Retinal pigment epithelial cell (primary cell): ENCODE results near the gene DGCR8.

Experiments
- DNase-seq: peaks from one replicate; pipeline ENCODE4 v3.0.0-alpha.2; 2010; ENCODE audit warnings: low read depth
- H3K4me3 ChIP-seq: 2 replicates; pipeline ENCODE4 v1.5.1; 2011; ENCODE audit warnings: mild to moderate bottlenecking, low read length, control low read depth, moderate library complexity
- CTCF ChIP-seq: conservative IDR thresholded peaks from 2 replicates; pipeline ENCODE4 v1.5.1; 2011; ENCODE audit warnings: low read depth, low read length, control low read depth, inconsistent platforms

Gene DGCR8

DNA sequence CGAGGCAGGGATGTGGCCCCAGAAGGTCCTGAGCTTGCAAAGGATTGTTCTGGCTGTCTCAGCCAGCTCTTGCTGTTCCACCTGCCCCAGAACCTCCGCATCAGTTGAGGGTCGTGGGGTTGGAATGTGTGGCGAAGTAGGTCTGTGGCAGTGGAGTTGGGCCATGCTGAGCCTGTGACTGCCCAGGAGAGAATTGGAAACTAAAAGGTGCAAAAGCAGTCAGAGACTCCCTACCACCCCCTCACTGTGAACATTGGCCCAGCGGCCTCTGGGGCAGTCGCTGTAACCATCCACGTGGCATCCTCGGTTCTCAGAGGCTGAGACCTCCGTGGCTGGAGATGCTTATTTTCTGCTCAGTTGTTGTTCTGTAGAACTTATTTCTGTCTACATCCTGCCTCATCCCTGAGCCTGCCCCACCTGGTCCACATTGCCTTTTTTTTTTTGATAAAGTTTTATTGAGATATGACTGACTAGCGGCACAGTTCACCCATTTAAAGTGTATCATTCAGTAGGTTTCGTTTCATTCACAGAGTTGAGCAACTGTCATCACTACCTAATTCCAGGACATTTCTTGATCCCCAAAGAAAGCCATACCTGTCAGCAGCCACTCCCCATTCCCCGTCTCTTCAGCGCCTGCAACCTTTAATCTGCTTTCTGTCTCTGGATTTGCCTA lies 22.3 kb upstream of the DGCR8 start:
- DNase-seq: no peak
- TF ChIP-seq CTCF: no peak
- H3K4me3 ChIP-seq: no peak overlapping the region

DNA sequence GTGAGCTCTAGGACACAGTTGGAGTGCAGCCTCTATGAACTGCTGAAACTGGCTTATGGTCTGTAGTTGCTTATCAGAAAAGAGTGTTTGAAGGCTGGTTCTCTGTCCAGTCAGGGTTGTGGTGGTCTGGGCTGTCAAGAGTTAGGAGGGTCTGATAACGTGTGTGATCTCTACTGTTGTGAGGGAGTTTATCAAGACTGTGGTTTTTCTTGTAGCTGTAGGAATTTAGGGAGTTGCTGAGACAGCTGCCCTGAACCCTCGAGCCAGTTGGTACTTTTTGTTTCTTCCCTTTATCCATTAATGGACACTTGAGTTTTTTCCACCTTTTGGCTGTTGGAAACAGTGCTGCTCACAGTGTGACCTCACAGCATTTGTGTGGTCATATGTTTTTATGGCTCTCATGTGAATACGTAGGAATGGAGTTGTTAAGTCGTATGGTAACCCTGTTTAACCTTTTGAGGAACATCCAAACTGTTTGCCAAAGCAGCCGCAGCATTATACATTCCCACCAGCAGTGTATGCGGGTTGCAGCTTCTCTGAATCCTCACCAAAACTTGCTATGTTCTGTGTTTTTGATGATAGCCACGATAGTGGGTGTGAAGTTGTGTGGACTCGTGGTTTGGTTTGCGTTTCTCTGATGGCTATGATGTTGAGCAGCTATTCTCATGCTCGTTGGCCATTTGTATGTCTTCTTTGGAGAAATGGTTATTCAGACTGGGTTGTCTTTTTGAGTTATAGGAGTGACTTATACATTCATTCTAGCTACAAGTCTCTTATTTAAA lies 20.9 kb upstream of the DGCR8 start:
- H3K4me3 ChIP-seq: no peak overlapping the region
- DNase-seq: no peak
- no peak for TF ChIP-seq CTCF

DNA sequence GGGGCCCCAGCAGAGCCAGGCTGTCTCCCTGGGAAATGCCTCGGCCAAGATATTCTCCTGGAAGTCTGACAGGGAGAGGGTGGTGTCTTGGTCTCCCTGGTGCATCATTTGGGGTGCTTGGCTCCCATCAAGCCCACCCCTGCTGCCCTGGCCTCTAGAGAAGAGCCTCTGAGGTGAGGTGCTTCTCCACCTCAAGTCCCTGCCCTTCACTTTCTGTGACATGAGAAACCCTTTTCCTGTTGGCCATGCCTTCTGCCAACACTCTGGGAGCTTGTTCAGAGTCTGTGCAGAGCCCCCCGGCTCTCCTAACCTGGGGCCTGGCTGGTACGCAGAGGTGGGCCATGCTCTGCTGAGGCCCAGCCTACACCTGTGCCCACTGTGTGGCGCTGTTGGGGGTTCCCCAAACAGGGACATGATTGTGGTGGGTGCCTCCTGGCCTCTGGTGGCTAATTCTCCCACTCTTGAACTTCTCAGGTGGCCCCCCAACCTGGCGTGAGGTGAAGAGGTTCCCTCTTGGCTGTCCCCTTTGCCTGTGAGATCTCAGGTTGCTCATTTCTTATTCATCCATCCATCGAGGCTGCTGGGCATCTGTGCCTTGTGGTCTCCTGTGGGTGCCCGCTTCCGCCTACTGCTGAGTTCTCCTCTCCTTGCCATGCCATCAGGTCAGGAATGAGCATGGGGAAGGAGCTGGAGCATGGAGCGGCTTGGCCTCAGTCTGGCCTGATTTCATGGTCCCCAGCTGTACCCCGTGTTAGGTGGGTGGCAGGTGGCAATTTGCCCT lies 19.2 kb upstream of the DGCR8 start:
- TF ChIP-seq CTCF: peak; percentile 9
- no peak overlapping the region for H3K4me3 ChIP-seq
- DNase-seq: no peak

GRCh38 chr22:20061481-20061861 lies 18.6 kb upstream of the DGCR8 start:
- TF ChIP-seq CTCF: no peak
- H3K4me3 ChIP-seq: no peak overlapping the region
- DNase-seq: no peak

GRCh38 chr22:20062043-20062765 lies 17.8 kb upstream of the DGCR8 start:
- TF ChIP-seq CTCF: no peak
- H3K4me3 ChIP-seq: no peak overlapping the region

GRCh38 chr22:20062766-20063083 lies 17.3 kb upstream of the DGCR8 start:
- no peak overlapping the region for H3K4me3 ChIP-seq
- TF ChIP-seq CTCF: no peak
- peak; percentile 82 for DNase-seq

More at GRCh38 chr22:20062043-20062765, 17.8 kb upstream of the DGCR8 start:
- DNase-seq: no peak
